ENCODE measurements around the gene MYH7B.

- TF ChIP-seq, protein P1, sequence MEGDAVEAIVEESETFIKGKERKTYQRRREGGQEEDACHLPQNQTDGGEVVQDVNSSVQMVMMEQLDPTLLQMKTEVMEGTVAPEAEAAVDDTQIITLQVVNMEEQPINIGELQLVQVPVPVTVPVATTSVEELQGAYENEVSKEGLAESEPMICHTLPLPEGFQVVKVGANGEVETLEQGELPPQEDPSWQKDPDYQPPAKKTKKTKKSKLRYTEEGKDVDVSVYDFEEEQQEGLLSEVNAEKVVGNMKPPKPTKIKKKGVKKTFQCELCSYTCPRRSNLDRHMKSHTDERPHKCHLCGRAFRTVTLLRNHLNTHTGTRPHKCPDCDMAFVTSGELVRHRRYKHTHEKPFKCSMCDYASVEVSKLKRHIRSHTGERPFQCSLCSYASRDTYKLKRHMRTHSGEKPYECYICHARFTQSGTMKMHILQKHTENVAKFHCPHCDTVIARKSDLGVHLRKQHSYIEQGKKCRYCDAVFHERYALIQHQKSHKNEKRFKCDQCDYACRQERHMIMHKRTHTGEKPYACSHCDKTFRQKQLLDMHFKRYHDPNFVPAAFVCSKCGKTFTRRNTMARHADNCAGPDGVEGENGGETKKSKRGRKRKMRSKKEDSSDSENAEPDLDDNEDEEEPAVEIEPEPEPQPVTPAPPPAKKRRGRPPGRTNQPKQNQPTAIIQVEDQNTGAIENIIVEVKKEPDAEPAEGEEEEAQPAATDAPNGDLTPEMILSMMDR (IDR thresholded peaks at IDR 0.05): no peak
- TF ChIP-seq POLR2AphosphoS5 (IDR thresholded peaks at IDR 0.05): no peak
- TF ChIP-seq POLR2A (IDR thresholded peaks at IDR 0.05): no peak
These were observed 23.9 kb upstream of the MYH7B start for GRCh38 chr20:34931771-34932170.

Data from gastroesophageal sphincter (tissue), 3 donors.